CMK (cell line): ENCODE measurements around the gene TRIP6.

Experiments used
- DNase-seq: peaks from one replicate; pipeline ENCODE4 v3.0.0-alpha.2; 2010; ENCODE audit warnings: low read depth

TRIP6 gene

GRCh38 chr7:100873599-100874299 lies 6.6 kb downstream of the TRIP6 start:
- no peak for DNase-seq

GRCh38 chr7:100874300-100874576 lies 7.1 kb downstream of the TRIP6 start:
- no peak for DNase-seq

GRCh38 chr7:100874577-100875355 lies 7.6 kb downstream of the TRIP6 start, which contains the start of gene SRRT:
Gene SRRT, plus strand, starts transcription at chr7:100875103. Its CDS starts 488 bp downstream, at chr7:100875591.
- peak; percentile 98 for DNase-seq

- no peak for DNase-seq
These were observed 8.2 kb downstream of the TRIP6 start for GRCh38 chr7:100875356-100875751.

- no peak for DNase-seq
These were observed 10.8 kb downstream of the TRIP6 start for GRCh38 chr7:100878013-100878412.

- no peak for DNase-seq
These were observed 11.5 kb downstream of the TRIP6 start for GRCh38 chr7:100878685-100879084.

- no peak for DNase-seq
These were observed 12.6 kb downstream of the TRIP6 start for GRCh38 chr7:100879685-100880261.

GRCh38 chr7:100880645-100881044 lies 13.5 kb downstream of the TRIP6 start:
- no peak for DNase-seq

- no peak for DNase-seq
These were observed 13.9 kb downstream of the TRIP6 start for GRCh38 chr7:100881136-100881535.

- no peak for DNase-seq
These were observed 15.0 kb downstream of the TRIP6 start for GRCh38 chr7:100882201-100882600.

GRCh38 chr7:100882785-100883526 lies 15.8 kb downstream of the TRIP6 start:
- DNase-seq = no peak

GRCh38 chr7:100884736-100885439 lies 17.7 kb downstream of the TRIP6 start:
- DNase-seq = no peak

- DNase-seq = no peak
These were observed 18.4 kb downstream of the TRIP6 start for GRCh38 chr7:100885440-100886141.

- no peak for DNase-seq
These were observed 19.2 kb downstream of the TRIP6 start for GRCh38 chr7:100886142-100886935.

GRCh38 chr7:100886936-100887515 lies 19.8 kb downstream of the TRIP6 start:
- no peak for DNase-seq

GRCh38 chr7:100887516-100888290 lies 20.5 kb downstream of the TRIP6 start:
- no peak for DNase-seq

- DNase-seq = no peak
These were observed 21.3 kb downstream of the TRIP6 start for GRCh38 chr7:100888291-100888987.

- DNase-seq = peak; percentile 89
These were observed 22.0 kb downstream of the TRIP6 start, which contains the start of gene UFSP1 for GRCh38 chr7:100888988-100889750. Gene UFSP1, minus strand, starts transcription at chr7:100889715. Its CDS starts 444 bp downstream, at chr7:100889271.
